NCI-H82 (cell line): ENCODE measurements around the gene NOP16.

Source experiments
- DNase-seq: peaks from one replicate; lab custom pipeline; 2025; lab: John Stamatoyannopoulos, UW

Gene NOP16

GRCh38 chr5:176388444-176389134, at the start of gene NOP16, which contains the start of gene HIGD2A:
Gene NOP16 (minus strand): TSS chr5:176388598. CDS start chr5:176388539, 59 bp downstream.
Gene HIGD2A (plus strand): TSS chr5:176388751. CDS start chr5:176388820, 69 bp downstream.
- peak; percentile 99 for DNase-seq

- no peak for DNase-seq
Observed at GRCh38 chr5:176436656-176437055, 48.3 kb upstream of the NOP16 start.

- no peak for DNase-seq
Observed at GRCh38 chr5:176432707-176433106, 44.3 kb upstream of the NOP16 start.

- no peak for DNase-seq
Observed at GRCh38 chr5:176429972-176430371, 41.6 kb upstream of the NOP16 start.

GRCh38 chr5:176427971-176428370, 39.6 kb upstream of the NOP16 start:
- DNase-seq, result no peak

- DNase-seq, result no peak
Observed at GRCh38 chr5:176426876-176427275, 38.5 kb upstream of the NOP16 start.

GRCh38 chr5:176425791-176426190, 37.4 kb upstream of the NOP16 start:
- DNase-seq, result no peak

GRCh38 chr5:176425138-176425537, 36.7 kb upstream of the NOP16 start:
- DNase-seq, result no peak

- no peak for DNase-seq
Observed at GRCh38 chr5:176424181-176424580, 35.8 kb upstream of the NOP16 start.

GRCh38 chr5:176420972-176421544, 32.7 kb upstream of the NOP16 start:
- no peak for DNase-seq

GRCh38 chr5:176420086-176420485, 31.7 kb upstream of the NOP16 start:
- no peak for DNase-seq

GRCh38 chr5:176418251-176418650, 29.9 kb upstream of the NOP16 start:
- DNase-seq, result no peak

GRCh38 chr5:176416965-176417364, 28.6 kb upstream of the NOP16 start:
- peak; percentile 52 for DNase-seq

GRCh38 chr5:176415952-176416924, 27.8 kb upstream of the NOP16 start, which contains the start of gene CLTB:
Gene CLTB (minus strand): TSS chr5:176416539. CDS start chr5:176416363, 176 bp downstream.
- DNase-seq, result peak; percentile 89

GRCh38 chr5:176415240-176415951, 27.0 kb upstream of the NOP16 start:
- no peak for DNase-seq

- no peak for DNase-seq
Observed at GRCh38 chr5:176414704-176415103, 26.3 kb upstream of the NOP16 start.

GRCh38 chr5:176413709-176414191, 25.4 kb upstream of the NOP16 start:
- DNase-seq, result no peak

GRCh38 chr5:176413255-176413565, 24.8 kb upstream of the NOP16 start:
- no peak for DNase-seq

- peak; percentile 78 for DNase-seq
Observed at GRCh38 chr5:176412517-176413254, 24.3 kb upstream of the NOP16 start.

GRCh38 chr5:176410486-176411180, 22.2 kb upstream of the NOP16 start:
- DNase-seq, result no peak
